Suppressor macrophage (primary cell): ENCODE measurements around the gene LINC00305.

Source experiments
- DNase-seq, 4 experiments: peaks; one replicate each; pipeline ENCODE4 v3.0.0-alpha.2; 2020 to 2022
- total RNA-seq, 17 experiments: gene quantifications; one replicate each; lab custom pipeline; 2026; ENCODE audit warnings: mixed read lengths in 6 of 17, inconsistent platforms in 3 of 17; lab: John Stamatoyannopoulos, UW

LINC00305 gene
- total RNA-seq: 0 to 0.99 (median 0) reads per million in 17 experiments

GRCh38 chr18:64148988-64149387 is at the start of gene LINC00305:
Gene LINC00305 (minus strand): TSS chr18:64149088.
- no peak for DNase-seq

- no peak for DNase-seq
These were observed 42.2 kb upstream of the LINC00305 start for GRCh38 chr18:64191069-64191468.

GRCh38 chr18:64185987-64186386 is 37.1 kb upstream of the LINC00305 start:
- DNase-seq: no peak

GRCh38 chr18:64183665-64184064 is 34.8 kb upstream of the LINC00305 start:
- DNase-seq: no peak

- no peak for DNase-seq
These were observed 31.7 kb upstream of the LINC00305 start for GRCh38 chr18:64180617-64181016.

GRCh38 chr18:64180171-64180570 is 31.3 kb upstream of the LINC00305 start:
- DNase-seq: no peak

- DNase-seq: no peak
These were observed 30.7 kb upstream of the LINC00305 start for GRCh38 chr18:64179556-64180080.

- DNase-seq: no peak
These were observed 30.0 kb upstream of the LINC00305 start for GRCh38 chr18:64178860-64179259.

- no peak for DNase-seq
These were observed 26.5 kb upstream of the LINC00305 start for GRCh38 chr18:64175432-64175831.

GRCh38 chr18:64171576-64171975 is 22.7 kb upstream of the LINC00305 start:
- no peak for DNase-seq

- no peak for DNase-seq
These were observed 18.6 kb upstream of the LINC00305 start for GRCh38 chr18:64167408-64167925.

- no peak for DNase-seq
These were observed 17.0 kb upstream of the LINC00305 start for GRCh38 chr18:64165906-64166305.

- DNase-seq: no peak
These were observed 16.0 kb upstream of the LINC00305 start for GRCh38 chr18:64164883-64165282.

GRCh38 chr18:64149916-64150438 is 1.1 kb upstream of the LINC00305 start:
- no peak for DNase-seq

- DNase-seq: no peak
These were observed 6.0 kb downstream of the LINC00305 start for GRCh38 chr18:64142904-64143303.

GRCh38 chr18:64137914-64138313 is 11.0 kb downstream of the LINC00305 start:
- DNase-seq: no peak

GRCh38 chr18:64134044-64134747 is 14.7 kb downstream of the LINC00305 start:
- no peak for DNase-seq

GRCh38 chr18:64132871-64133270 is 16.0 kb downstream of the LINC00305 start:
- no peak for DNase-seq

GRCh38 chr18:64131314-64131713 is 17.6 kb downstream of the LINC00305 start:
- DNase-seq: no peak

GRCh38 chr18:64127172-64127571 is 21.7 kb downstream of the LINC00305 start:
- DNase-seq: no peak

GRCh38 chr18:64119916-64120315 is 29.0 kb downstream of the LINC00305 start:
- DNase-seq: no peak

GRCh38 chr18:64118406-64118805 is 30.5 kb downstream of the LINC00305 start:
- DNase-seq: no peak

GRCh38 chr18:64116571-64117175 is 32.2 kb downstream of the LINC00305 start:
- DNase-seq: no peak

- no peak for DNase-seq
These were observed 33.0 kb downstream of the LINC00305 start for GRCh38 chr18:64115881-64116280.
